ENCODE measurements around the gene INTS15. TPM values are rescaled to one million over a fixed set of nuclear protein-coding genes. Genes with fewer than 3 reads are reported as not detected.
A peak's percentile ranks its signal among the peaks of the same experiment; 100 is the strongest.

Gene INTS15
- total and polyA plus RNA-seq, 8 donors, result 12.4 to 23.0 (median 14.8) TPM

- TF ChIP-seq CTCF (IDR thresholded peaks at IDR 0.05), result no peak
- Histone ChIP-seq H3K9me3 (no peaks in the 10 kb centered on the region), H3K27ac (no peak overlapping the region), H3K4me1 (no peaks in the 10 kb centered on the region), H3K36me3 (peaks cover 4 to 28% (median 10%) of the 10 kb centered on the region in 3 donors), H3K4me3 (no peak overlapping the region), H3K27me3 (no peaks in the 10 kb centered on the region)
- WGBS, 2 donors, result 95 to 97% methylated on average over 48 of the region's 48 CpGs
- ATAC-seq (no peak), FAIRE-seq (no peak), DNase-seq (peak in 1 of 6 donors; percentile 46)
- intact Hi-C loops (cut with DNase I), result no loop called here
These were observed 65.2 kb downstream of the INTS15 start for GRCh38 chr7:6654842-6655610.

GRCh38 chr7:6655636-6656385 lies 66.0 kb downstream of the INTS15 start:
- 94 to 96% methylated on average over 16 to 17 of the region's 17 CpGs for WGBS, 2 donors
- no peak for DNase-seq
- no peak for ATAC-seq
- H3K27me3 ChIP-seq, result no peaks in the 10 kb centered on the region
- H3K9me3 ChIP-seq, result no peaks in the 10 kb centered on the region
- intact Hi-C loops (cut with DNase I), result no loop called here
- TF ChIP-seq CTCF (IDR thresholded peaks at IDR 0.05), result no peak
- no peak overlapping the region for H3K4me3 ChIP-seq
- no peak for FAIRE-seq
- no peaks in the 10 kb centered on the region for H3K4me1 ChIP-seq
- peaks cover 4 to 28% (median 10%) of the 10 kb centered on the region in 3 donors for H3K36me3 ChIP-seq
- H3K27ac ChIP-seq, result no peak overlapping the region

DNA sequence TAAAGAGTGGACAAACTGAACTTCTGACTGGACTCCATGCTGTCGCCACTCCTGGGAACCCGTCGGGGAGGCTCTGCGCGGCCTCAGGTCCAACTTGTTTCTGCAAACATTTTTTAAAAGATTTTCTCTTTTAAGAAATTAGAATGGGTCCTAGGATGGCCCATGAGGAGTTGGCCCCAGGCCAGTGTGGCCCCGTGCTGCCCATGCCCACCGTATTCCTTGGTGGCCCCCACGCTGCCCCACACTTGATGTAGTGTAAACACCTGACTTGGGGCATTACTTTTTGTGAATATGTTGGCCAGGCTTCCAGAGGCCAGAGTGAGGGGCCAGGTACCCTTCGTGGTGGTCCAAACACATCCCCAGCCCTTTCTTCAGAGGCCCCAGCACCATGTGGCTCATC lies 66.6 kb downstream of the INTS15 start:
- Histone ChIP-seq H3K4me1 (no peaks in the 10 kb centered on the region), H3K27me3 (no peaks in the 10 kb centered on the region), H3K36me3 (peaks cover 4 to 28% (median 10%) of the 10 kb centered on the region in 3 donors), H3K4me3 (no peak overlapping the region), H3K27ac (no peak overlapping the region), H3K9me3 (no peaks in the 10 kb centered on the region)
- FAIRE-seq (no peak), ATAC-seq (no peak), DNase-seq (no peak)
- intact Hi-C loops (cut with DNase I), result no loop called here
- 97 to 98% methylated on average over 9 of the region's 9 CpGs for WGBS, 2 donors
- TF ChIP-seq CTCF (IDR thresholded peaks at IDR 0.05), result no peak

Other genes with a start within 250 kb of the INTS15 start
- gene FAM220A, start 241.1 kb upstream of the INTS15 start, total RNA-seq, result 1 to 10 TPM; 5.9 to 9.9 (median 8.2) TPM
- gene FAM220A, start 241.1 kb upstream of the INTS15 start, polyA plus RNA-seq, result 1 to 10 TPM; 3.2 to 4.7 TPM
- 100 to 1,000 TPM in 1 of 6 donors, 10 to 100 TPM in 5; 62.7 to 137 (median 81.8) TPM for gene RAC1, start 215.5 kb upstream of the INTS15 start, total RNA-seq
- 100 to 1,000 TPM in 1 of 2 donors, 10 to 100 TPM in 1; 92.7 to 149 TPM for gene RAC1, start 215.5 kb upstream of the INTS15 start, polyA plus RNA-seq
- gene DAGLB, start 142.1 kb upstream of the INTS15 start, total RNA-seq, result 10 to 100 TPM in 3 of 6 donors, 1 to 10 TPM in 3; 7.8 to 15.3 (median 9.9) TPM
- gene DAGLB, start 142.1 kb upstream of the INTS15 start, polyA plus RNA-seq, result 10 to 100 TPM in 1 of 2 donors, 1 to 10 TPM in 1; 10.0 to 16.7 TPM
- 10 to 100 TPM; 54.2 to 97.0 (median 82.5) TPM for gene KDELR2, start 105.9 kb upstream of the INTS15 start, total RNA-seq
- 10 to 100 TPM; 47.2 to 63.4 TPM for gene KDELR2, start 105.9 kb upstream of the INTS15 start, polyA plus RNA-seq
- gene GRID2IP, start 38.6 kb upstream of the INTS15 start, total RNA-seq, result under 1 TPM; 0.47 to 1.00 (median 0.75) TPM
- gene GRID2IP, start 38.6 kb upstream of the INTS15 start, polyA plus RNA-seq, result under 1 TPM; 0.47 to 0.57 TPM
- 10 to 100 TPM; 28.4 to 42.1 (median 36.0) TPM for gene ZDHHC4, start 12.6 kb upstream of the INTS15 start, total RNA-seq
- gene ZDHHC4, start 12.6 kb upstream of the INTS15 start, polyA plus RNA-seq, result 10 to 100 TPM; 33.1 to 43.4 TPM
- gene ZNF853, start 25.6 kb downstream of the INTS15 start, total RNA-seq, result 1 to 10 TPM; 3.6 to 7.8 (median 5.8) TPM
- 1 to 10 TPM; 1.6 to 4.3 TPM for gene ZNF853, start 25.6 kb downstream of the INTS15 start, polyA plus RNA-seq
- gene ZNF316, start 47.3 kb downstream of the INTS15 start, total RNA-seq, result 10 to 100 TPM; 12.4 to 21.6 (median 14.5) TPM
- gene ZNF316, start 47.3 kb downstream of the INTS15 start, polyA plus RNA-seq, result 10 to 100 TPM; 19.6 to 52.6 TPM
- gene ZNF12, start 116.9 kb downstream of the INTS15 start, total RNA-seq, result 10 to 100 TPM in 3 of 6 donors, 1 to 10 TPM in 3; 7.9 to 15.3 (median 10.2) TPM
- gene ZNF12, start 116.9 kb downstream of the INTS15 start, polyA plus RNA-seq, result 1 to 10 TPM; 5.9 to 7.2 TPM
- gene RSPH10B2, start 164.1 kb downstream of the INTS15 start, total RNA-seq, result under 1 TPM in 2 of 6 donors, not detected in 4; 0.06 to 0.37 TPM
- gene RSPH10B2, start 164.1 kb downstream of the INTS15 start, polyA plus RNA-seq, result not detected
- 10 to 100 TPM; 21.1 to 35.8 (median 24.7) TPM for gene CCZ1B, start 236.3 kb downstream of the INTS15 start, total RNA-seq
- gene CCZ1B, start 236.3 kb downstream of the INTS15 start, polyA plus RNA-seq, result 10 to 100 TPM; 27.7 to 33.0 TPM

Measured in pancreas (tissue), 10 donors.